Tibial artery (tissue), 4 donors: ENCODE results near the gene SIL1.
A peak's percentile ranks its signal among the peaks of the same experiment; 100 is the strongest.

Experiments
- DNase-seq, 2 donors: peaks; one replicate each; pipeline ENCODE4 v3.0.0-alpha.2; 2019
- H3K27ac ChIP-seq, 2 donors: fragments of 200-600 bp; sonication (generic) in 1 of 2; 1 replicate in 1 of 2; 2 replicates in 1 of 2; pipeline ENCODE4 v1.5.1; 2018 to 2019; ENCODE audit warnings: mild to moderate bottlenecking in 1 of 2
- H3K27me3 ChIP-seq, 2 donors: fragments of 200-600 bp; sonication (generic) in 1 of 2; one replicate each; pipeline versions ENCODE4 v1.5.1 to v1.6.0; 2016 to 2019
- H3K36me3 ChIP-seq, 3 donors: fragments of 200-600 bp; sonication (generic) in 2 of 3; one replicate each; pipeline ENCODE4 v1.5.1; 2016 to 2019; ENCODE audit warnings: mild to moderate bottlenecking in 2 of 3
- H3K4me1 ChIP-seq, 4 donors: fragments of 200-600 bp; sonication (generic) in 2 of 4; 1 replicate in 3 of 4; 2 replicates in 1 of 4; pipeline ENCODE4 v1.5.1; 2016 to 2019
- H3K4me3 ChIP-seq, 2 donors: fragments of 200-600 bp; sonication (generic) in 1 of 2; 1 replicate in 1 of 2; 2 replicates in 1 of 2; pipeline ENCODE4 v1.5.1; 2018 to 2019; ENCODE audit warnings: mild to moderate bottlenecking in 2 of 2
- H3K9me3 ChIP-seq, 3 donors: fragments of 200-600 bp; sonication (generic) in 1 of 3; one replicate each; pipeline ENCODE4 v1.5.1; 2016 to 2019
- intact Hi-C: fragments of 100-400 bp; cut with DNase I; formaldehyde crosslinking; loops from one replicate; pipeline ENCODE4 v1.15.0; 2023; ENCODE audit warnings: low total_unique reads
- TF ChIP-seq, protein P1 (sequence below), 2 experiments: fragments of 200-600 bp in 1 of 2; fragments of 450-650 bp in 1 of 2; IDR thresholded peaks; one replicate each; pipeline ENCODE4 v1.5.1; 2017 to 2019; ENCODE audit warnings: antibody characterized with exemption in 2 of 2, mild to moderate bottlenecking in 1 of 2, moderate library complexity in 1 of 2

The SIL1 gene

DNA sequence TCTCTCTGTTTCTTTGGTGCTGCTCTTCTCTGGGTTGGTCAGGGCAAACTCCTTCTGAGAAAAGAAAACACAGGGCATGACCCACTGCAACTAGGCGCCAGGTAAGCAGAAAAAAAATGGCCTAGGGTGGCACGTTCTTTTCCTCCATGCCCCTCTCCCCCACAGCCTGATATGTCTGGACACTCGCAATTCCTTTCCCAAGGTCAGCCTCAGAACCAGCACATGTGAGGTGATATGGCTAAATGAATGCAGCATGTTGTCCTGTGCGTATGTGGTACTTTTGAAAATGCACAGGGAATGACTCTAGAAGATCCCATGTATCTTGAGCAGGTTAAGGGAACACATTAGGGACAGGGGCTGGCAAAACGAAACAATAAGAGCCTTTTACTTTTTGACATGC is 77.0 kb downstream of the SIL1 start:
- peak overlapping the region; percentile 30 to 34 for H3K4me3 ChIP-seq
- peak overlapping the region; percentile 66 to 72 for H3K27ac ChIP-seq
- intact Hi-C loops = no loop called here

DNA sequence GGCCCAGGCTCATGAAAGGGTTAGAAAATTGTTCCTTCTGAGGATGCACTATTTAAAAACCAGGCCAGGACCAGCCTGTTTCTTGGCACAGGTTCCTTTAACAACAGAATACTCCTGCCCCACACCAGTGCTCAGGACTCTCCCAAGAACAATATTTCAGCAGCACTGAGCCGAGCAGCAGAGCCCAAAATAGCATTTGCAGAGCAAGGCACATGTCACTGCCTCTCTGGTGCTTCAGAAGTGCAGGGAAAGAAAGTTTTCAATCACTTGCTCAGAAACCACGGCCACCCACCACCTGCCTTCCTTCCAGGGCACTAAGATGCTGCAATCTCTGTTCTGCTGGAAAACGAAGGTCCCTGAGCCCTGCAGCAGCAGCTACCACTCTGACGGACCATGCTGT is 77.6 kb downstream of the SIL1 start:
- peak overlapping the region; percentile 30 to 34 for H3K4me3 ChIP-seq
- peaks cover 0 to 35% (median 0%) of the 10 kb centered on the region in 3 donors for H3K36me3 ChIP-seq
- TF ChIP-seq, protein P1, sequence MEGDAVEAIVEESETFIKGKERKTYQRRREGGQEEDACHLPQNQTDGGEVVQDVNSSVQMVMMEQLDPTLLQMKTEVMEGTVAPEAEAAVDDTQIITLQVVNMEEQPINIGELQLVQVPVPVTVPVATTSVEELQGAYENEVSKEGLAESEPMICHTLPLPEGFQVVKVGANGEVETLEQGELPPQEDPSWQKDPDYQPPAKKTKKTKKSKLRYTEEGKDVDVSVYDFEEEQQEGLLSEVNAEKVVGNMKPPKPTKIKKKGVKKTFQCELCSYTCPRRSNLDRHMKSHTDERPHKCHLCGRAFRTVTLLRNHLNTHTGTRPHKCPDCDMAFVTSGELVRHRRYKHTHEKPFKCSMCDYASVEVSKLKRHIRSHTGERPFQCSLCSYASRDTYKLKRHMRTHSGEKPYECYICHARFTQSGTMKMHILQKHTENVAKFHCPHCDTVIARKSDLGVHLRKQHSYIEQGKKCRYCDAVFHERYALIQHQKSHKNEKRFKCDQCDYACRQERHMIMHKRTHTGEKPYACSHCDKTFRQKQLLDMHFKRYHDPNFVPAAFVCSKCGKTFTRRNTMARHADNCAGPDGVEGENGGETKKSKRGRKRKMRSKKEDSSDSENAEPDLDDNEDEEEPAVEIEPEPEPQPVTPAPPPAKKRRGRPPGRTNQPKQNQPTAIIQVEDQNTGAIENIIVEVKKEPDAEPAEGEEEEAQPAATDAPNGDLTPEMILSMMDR (IDR thresholded peaks at IDR 0.05) = no peak
- intact Hi-C loops = no loop called here
- peak; percentile 71 to 88 for DNase-seq
- H3K9me3 ChIP-seq = no peaks in the 10 kb centered on the region
- no peaks in the 10 kb centered on the region for H3K27me3 ChIP-seq
- peaks cover 0 to 57% (median 51%) of the 10 kb centered on the region in 4 donors for H3K4me1 ChIP-seq
- peak overlapping the region; percentile 66 to 72 for H3K27ac ChIP-seq

More for the DNA sequence above, 77.0 kb downstream of the SIL1 start:
- peaks cover 0 to 57% (median 51%) of the 10 kb centered on the region in 4 donors for H3K4me1 ChIP-seq
- TF ChIP-seq, protein P1 (IDR thresholded peaks at IDR 0.05) = no peak
- no peaks in the 10 kb centered on the region for H3K27me3 ChIP-seq
- no peak for DNase-seq
- no peaks in the 10 kb centered on the region for H3K9me3 ChIP-seq
- peaks cover 0 to 39% (median 0%) of the 10 kb centered on the region in 3 donors for H3K36me3 ChIP-seq

DNA sequence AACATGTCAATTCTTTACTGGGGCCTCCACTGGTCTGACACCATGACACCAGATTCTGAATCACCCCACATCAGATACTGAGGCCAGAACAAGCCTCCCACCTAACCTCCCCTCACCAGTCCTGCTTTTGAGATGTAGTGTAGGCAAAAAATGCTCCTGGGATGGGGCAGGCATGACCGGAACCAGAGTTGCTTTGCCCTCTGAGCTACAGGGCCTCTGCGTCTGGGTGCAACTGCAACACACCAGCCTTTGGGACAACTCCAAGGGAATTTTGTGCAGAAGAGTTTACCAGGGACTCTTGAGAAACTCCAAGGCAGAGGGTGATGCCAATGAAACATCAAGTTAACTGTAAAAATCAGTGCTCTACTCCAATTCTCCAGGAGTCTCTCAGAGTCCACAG is 79.4 kb downstream of the SIL1 start:
- Histone ChIP-seq H3K4me1 (peaks cover 0 to 60% (median 51%) of the 10 kb centered on the region in 4 donors), H3K9me3 (no peaks in the 10 kb centered on the region), H3K27ac (peak overlapping the region; percentile 66 to 72), H3K27me3 (no peaks in the 10 kb centered on the region), H3K4me3 (no peak overlapping the region), H3K36me3 (peaks cover 0 to 28% (median 0%) of the 10 kb centered on the region in 3 donors)
- intact Hi-C loops = no loop called here
- TF ChIP-seq, protein P1 (IDR thresholded peaks at IDR 0.05) = no peak
- DNase-seq = peak in 1 of 2 donors; percentile 74

DNA sequence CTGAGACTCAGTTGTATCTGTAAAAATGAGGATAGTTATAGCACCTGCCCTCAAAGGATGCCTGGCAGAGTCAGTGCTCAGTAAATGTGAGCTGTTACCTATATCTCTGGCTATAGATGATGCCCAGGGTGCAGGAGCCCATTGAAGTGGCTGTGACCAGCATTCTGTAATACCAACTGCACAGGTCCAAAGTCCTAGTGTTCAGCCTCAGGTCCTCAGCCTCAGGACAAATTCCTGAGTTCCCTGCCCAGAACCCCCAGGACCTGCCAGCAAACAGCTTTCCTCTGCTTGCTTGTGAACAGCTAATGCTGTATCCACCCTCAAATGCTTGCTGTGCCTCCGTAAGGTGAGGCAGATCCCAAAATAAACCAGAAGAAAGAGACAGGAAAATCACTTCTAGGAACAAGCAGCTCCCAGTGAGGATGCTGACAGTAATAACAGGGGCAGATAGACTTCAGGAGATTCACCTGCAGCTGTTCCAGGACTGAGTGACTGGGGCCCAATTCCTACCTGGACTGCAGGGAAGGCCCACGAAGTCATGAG is 80.8 kb downstream of the SIL1 start:
- Histone ChIP-seq H3K36me3 (peaks cover 0 to 28% (median 0%) of the 10 kb centered on the region in 3 donors), H3K9me3 (no peaks in the 10 kb centered on the region), H3K4me1 (peaks cover 0 to 65% (median 51%) of the 10 kb centered on the region in 4 donors), H3K4me3 (no peak overlapping the region), H3K27ac (peak overlapping the region; percentile 66 to 72), H3K27me3 (no peaks in the 10 kb centered on the region)
- no peak for DNase-seq
- intact Hi-C loops = no loop called here
- TF ChIP-seq, protein P1 (IDR thresholded peaks at IDR 0.05) = no peak

DNA sequence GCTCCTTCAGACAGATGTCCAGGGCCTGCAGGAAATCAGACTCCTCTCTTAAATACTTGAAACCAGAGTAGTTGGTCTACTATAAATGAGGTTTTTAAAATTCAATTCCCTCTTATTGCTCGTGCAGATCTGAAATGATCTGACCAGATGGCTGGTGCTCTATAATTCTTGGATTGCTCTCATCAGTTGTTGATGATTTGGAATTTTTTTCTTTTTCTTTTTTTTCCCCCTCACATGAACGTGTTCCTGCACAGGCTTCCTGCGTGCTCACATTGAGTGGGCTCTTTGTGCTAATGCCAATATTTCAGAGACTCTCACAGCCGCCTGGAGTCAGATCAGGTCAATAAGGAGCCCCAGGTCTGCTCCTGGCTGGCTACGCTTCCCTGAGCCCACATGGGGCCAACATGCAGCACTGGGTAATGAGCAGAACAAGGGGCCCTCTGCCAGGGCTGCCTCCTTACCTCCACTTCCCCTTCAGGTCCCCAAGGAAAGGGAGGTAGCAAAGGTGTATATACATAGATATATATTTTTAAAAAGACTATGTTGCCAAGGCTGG is 82.0 kb downstream of the SIL1 start:
- no peak for DNase-seq
- Histone ChIP-seq H3K4me1 (peaks cover 0 to 53% (median 42%) of the 10 kb centered on the region in 4 donors), H3K4me3 (no peak overlapping the region), H3K36me3 (peaks cover 0 to 28% (median 0%) of the 10 kb centered on the region in 3 donors), H3K27me3 (no peaks in the 10 kb centered on the region), H3K27ac (peak overlapping the region in 1 of 2 donors; percentile 72), H3K9me3 (no peaks in the 10 kb centered on the region)
- intact Hi-C loops = no loop called here
- TF ChIP-seq, protein P1 (IDR thresholded peaks at IDR 0.05) = no peak
